ENCODE results near the gene IPO8.
"Not testable (repeated sequence)": the region's sequence is repeated elsewhere in the genome, so short reads cannot be mapped to it uniquely, and the experiment has no call there.

Gene IPO8

DNA sequence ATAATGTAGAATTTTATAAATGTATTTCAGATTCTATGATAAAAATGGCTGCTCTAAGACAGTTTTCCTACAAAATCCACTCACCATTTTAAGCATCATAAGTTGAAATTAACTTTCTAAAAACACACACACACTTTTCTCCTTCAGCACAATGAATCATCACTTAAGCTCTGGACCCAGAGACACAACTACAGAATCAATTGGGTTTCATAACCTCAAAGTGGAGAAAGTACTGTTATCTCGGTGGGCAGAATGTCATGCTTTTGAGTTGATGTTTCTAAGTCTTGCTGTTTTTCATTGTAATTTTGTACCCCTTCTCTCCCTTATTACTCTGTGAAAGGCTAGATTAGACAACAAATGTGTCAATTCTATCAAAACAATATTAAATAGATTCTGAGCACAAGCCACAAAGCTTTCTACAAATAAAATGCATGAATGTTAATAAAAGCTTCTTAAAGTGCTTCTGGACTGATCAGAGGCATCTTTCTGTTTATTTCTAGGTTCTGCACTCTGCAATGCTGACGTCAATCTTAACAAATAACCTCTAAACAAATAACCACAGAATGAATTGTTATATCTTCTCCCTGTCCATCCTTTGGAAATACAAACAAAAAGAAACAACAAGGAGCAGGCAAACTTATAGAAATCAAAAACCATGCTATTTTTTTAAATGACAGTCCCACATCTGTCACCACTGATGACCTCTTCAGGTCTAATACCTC, 8.2 kb downstream of the IPO8 start:
- no peak for DNase-seq (ENCODE audit: low read depth)

DNA sequence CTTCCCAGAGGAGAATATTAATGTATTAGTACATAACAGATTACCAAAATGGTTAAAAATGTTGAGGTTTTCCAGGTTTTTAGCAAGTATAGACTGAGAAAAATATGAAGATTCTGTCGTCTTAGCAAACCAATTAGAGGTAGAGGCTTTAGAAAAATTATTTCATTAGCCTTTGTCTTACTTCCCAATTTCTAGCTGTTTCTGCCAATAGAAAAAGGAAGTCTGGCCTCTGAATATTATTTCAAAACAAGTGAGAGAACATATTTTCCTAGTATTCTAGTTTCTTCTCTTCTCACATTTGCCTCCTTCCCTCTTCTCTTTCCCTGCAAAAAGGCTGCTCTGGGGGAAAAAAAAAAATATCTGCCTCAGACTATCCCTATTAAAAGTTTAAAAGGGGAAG, 16.4 kb downstream of the IPO8 start:
- no peak for DNase-seq (ENCODE audit: low read depth)

DNA sequence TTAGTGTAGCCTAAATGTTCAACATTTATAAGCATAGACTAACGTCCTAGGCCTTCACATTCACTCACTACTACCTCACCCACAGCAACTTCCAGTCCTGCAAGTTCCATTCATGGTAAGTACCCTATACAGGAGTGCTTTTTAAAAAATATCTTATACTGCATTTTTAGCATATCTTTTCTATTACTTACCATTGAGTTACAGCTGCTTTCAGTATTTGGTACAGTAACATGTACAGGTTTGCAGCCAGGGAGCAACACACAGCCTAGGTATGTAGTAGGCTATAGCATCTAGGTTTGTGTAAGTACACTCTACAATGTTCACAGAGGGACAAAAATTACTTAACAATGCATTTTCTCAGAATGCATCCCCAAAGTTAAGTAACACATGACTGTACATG, 17.4 kb downstream of the IPO8 start:
- no peak for DNase-seq (ENCODE audit: low read depth)

DNA sequence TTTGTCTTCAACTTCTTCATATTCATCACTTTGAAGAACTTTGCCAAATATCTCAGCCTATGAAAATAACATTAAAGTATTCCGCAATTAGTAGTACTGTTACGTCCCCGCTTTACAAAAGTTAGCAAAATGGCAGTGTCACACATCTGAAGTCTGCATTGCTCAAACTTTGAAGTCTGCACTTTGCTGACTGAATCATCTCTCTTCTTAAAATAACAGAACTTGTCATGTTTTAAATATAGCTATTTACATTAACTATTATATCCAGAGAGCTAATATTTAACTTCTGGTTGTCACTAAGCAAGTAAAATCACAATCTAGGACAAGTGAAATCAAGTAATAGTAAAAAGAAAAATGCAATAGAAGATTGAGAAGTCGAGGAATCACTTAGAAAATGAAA, 34.5 kb downstream of the IPO8 start:
- no peak for DNase-seq (ENCODE audit: low read depth)

DNA sequence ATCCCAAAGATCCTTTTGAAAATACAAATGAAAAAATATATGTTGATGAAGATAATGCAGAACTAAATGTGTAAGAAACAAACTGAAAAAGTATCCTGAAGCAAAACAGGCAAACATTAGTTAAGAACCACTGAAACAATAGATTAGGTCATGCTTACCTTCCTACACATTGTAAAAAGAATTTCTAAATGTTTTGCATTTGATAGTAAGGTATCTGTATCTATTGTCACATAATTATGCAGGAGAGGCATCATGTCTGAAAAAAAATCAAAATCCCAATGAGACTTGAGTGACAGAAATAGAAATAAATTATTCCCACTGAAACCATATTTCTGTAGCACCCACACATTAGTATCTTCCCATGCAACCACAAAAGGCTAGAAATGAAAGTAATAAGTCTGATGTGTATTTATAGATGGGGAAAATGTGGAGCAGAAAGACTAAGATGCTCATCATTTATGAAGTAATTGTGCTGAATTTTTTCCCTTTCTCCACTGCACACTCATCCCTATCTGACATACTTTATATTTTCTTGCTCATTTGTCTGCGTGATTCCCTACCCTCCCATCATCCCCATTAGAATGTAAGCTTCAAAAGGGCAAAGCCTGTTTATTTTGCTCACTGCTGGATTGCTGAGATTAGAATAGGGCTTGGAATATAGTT, 43.5 kb downstream of the IPO8 start:
- DNase-seq (ENCODE audit: low read depth), result no peak

DNA sequence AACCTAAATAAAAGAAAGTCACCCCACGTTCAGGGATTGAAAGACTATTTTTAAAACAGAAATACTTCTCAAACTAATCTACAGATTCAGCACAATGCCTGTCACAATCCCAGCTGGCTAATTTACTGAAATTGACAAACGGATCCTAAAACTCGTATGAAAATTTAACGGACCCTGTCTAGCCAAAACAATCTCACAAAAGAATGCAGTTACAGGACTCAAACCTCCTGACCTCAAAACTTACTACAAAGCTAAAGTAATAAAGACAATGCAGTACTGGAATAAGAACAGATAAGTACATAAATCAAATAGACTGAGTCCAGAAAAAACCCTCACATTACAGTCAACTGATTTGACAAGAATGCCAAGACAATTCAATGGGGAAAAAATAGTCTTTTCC, 48.8 kb downstream of the IPO8 start:
- DNase-seq (ENCODE audit: low read depth), result no peak

DNA sequence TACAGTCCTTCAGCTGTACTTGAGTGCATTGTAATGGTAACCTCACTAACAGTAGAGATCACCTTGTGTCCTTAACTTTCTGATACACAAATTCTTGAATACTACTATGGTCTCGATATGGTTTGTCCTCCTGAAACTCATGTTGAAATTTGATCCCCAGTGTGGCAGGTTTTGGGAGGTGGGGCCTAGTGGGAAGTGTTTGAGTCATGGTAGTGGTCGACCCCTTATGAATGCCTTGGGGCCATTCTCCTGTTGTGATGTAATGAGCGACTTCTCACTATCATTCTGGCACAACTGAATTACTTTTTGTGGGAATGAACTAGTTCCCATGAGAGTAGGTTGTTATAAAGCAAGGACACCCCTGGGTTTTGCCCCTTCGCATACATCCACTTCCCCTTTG, 52.3 kb downstream of the IPO8 start:
- no peak for DNase-seq (ENCODE audit: low read depth)

DNA sequence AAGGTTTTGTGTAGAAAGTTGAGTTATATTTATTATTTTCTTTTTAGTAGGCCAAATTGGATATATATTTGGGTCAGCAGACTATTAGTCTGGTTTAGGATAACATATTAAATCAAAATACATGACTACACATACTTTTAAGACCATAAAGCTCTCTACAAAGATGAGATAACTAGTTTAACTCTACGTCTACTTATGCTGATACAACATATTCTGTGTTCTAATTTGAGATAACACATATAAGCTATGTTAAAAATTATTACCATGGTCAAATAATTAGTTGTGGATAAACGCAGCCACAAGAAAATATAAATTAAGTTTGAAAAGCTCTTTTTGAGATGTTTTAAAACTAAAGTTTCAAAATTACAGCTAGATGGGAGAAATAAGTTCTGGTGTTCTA, 55.3 kb downstream of the IPO8 start:
- DNase-seq (ENCODE audit: low read depth), result no peak

DNA sequence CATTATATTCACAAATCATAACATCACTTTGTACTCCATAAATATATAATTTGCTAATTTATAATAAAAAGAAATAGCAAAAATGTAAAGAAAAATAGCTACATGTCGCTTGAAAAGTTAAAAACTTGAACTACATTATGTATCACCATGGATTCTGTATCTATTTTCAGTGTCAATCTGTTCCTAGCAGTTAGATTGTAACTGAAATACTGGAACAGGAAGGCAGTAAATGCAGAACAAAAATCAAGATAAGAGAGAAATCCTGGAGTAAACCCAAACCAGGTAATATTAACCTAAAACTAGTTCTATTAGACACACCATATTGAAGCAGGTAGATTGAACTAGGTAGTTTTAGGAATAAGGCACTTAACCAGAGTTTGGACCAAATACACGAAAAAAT, 60.3 kb downstream of the IPO8 start:
- no peak for DNase-seq (ENCODE audit: low read depth)

DNA sequence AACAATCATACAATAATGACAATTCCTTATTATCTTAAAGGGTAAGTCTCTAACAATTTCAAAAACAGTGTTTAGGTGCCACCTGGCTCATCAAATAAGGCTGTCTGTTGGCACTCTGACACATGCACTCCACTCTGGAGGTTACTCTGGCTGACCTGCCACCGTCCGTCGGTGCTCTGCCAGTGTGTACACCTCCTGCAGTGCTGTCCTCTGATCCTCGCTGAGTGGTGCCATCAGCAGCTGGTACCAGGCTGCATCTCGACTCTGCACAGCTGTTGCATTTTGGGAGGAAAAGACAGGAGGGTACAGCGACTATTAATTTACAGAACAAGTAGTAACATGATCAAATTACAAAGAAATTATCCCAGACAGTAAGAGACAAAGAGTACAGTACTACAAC, 63.9 kb downstream of the IPO8 start:
- DNase-seq (ENCODE audit: low read depth), result no peak

DNA sequence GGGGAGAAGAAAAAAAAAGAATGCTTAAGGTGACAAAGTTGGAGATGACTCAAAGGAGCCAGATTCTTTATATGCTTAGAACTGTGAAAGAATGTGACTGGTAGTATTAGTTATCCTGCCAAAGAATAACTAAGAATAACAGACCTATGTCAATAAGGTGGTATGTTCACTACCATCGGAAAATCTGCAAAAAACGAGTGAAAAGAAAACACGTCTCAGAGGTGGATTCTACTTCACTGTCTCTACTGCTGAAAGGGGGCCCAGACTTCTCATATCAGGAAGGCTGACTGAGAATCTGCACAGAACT, 64.7 kb downstream of the IPO8 start:
- no peak for DNase-seq (ENCODE audit: low read depth)

DNA sequence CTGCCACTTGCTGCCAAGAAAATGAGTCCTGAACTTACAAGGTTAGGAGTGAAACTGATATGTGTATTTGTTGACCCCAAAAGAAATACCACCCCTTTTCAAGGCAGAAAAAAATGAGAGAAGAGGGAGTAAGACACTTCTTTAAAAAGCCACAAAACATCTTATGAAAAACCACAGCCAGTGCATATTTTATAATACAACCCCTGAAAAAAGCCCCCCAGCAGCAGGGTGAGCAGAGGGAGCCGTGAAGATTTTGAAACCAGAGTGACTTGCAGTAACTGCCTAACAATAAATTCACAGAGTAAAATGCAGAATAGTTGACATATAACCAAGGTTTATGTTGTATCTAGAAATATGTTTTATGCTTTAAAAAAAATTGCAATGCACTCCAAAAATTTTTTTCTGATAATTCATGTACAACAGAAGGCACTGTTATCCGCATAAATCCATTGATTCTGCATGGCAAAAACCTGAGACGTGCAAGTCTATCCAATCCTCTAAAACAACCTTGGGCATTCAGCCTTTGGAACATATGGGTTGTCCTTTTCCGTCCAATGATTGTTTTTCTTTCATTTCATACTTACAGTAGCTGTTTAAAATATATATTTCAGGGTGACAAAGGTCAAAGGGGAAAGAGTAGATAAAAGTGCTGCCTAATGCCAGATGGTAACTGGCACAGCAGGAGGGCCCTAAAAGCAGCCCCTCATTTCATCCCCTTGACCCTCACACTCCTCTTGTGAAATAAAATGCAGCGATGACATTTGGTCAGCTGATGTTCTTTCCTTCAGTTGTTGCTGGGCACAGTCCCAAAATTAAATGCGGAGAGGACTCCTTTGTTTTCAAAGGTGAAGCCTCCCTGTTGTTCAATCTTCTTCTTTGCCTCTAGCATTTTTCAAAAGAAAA, 65.3 kb downstream of the IPO8 start:
- no peak for DNase-seq (ENCODE audit: low read depth)

DNA sequence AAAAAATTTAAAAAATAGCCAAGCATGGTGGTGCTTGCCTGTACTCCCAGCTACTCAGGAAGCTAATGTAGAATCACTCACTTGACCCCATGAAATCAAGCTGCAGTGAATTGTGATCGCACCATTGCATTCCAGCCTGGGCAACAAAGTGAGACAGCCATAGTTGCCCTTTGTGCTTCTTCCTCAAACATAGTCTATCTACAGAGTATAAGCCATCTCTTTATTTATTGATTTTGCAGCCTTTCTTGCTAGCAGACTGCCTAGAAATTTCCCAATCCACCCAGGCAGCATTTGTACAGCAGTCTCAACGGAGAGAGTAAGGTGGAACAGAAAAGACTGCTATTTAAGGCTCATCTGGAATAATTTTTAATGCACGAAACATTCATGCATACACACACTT, 68.8 kb downstream of the IPO8 start:
- no peak for DNase-seq (ENCODE audit: low read depth)

DNA sequence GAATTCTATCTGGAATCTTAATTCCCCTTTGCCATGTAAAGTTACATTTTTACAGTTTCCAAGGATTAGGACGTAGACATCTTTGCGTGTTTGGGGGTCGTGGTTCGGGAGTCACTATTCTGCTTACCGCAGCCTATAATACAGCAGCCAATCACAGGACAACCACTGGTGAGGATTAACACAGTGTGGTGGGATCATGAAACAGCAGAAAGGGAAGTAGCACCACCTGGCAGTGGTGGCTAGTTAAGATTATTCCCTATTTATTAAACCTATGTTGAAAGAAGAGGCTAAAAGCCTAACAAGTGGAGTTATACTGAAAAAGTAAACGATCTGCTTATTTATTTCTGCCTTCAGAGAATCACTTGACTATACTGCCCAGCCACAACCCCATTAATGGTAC, 71.7 kb downstream of the IPO8 start:
- no peak for DNase-seq (ENCODE audit: low read depth)

DNA sequence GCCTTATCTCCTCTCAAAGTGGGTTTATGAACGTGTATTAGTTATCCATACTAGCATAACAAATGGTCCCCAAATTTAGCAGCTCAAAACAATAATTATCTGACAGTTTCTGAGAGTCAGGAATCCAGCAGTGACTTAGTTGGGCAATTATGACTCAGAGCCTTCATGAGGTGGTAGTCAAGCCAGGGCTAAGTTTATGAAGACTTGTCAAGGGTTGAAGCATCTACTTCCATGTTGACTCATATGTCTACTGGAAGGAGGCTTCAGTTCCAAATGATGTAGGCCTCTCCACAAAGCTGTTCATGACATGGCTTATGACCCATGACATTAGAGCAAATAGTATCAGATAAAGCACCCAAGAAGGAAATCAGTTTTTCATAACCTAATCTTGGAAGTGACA, 73.2 kb downstream of the IPO8 start:
- DNase-seq (ENCODE audit: low read depth), result no peak

DNA sequence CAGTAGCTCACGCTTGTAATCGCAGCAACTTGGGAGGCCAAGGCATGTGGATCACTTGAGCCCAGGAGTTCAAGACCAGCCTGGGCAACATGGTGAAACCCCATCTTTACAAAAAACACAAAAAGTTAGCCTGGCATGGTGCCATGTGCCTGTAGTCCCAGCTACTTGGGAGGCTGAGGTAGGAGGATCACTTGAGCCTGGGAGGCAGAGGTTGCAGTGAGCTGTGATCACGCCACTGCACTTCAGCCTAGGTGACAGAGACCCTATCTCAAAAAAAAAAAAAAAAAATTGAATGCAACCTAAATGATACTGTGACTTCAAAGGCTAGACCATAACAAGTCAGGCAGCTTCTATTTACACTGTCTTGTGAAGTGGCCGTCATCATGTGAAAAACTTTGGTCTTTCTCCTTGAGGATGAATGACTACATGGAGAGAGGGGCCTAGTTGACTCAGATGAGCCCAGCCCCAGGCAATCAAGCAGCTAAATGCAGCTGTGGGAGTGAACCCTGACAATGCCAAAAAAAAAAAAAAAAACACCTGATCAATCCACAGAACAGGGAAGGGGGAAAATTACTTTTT, 73.9 kb downstream of the IPO8 start:
- DNase-seq (ENCODE audit: low read depth), result not testable (repeated sequence)

DNA sequence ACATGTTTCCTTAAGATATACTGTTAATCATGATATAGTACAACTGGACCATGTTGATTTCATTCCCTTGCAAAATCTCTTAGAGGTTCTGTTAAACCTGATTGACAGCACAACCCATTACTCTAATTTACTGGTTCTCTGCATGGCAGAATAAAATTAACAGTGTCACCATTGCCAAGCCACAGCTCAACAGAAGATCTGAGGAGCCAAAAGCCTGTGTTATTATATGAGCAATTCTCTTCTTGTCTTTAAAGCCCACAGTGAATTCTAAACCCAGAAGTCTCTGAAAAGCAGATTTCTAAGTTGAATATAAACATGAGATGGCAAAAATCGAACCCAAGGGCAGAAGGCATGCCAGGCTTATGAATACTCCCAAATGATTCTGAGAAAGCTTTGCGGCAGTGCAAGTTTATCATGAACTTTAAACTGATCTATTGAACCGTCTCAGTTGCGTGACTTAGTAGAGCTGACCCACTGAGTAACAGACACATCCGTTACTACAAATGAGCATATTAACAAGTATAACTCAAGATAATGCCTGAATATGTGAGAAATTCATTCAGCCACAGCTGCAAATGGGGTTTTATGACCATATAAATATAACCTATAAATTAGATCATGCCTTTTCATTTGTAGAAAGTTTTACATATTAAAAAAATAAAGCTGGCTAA, 78.2 kb downstream of the IPO8 start:
- DNase-seq (ENCODE audit: low read depth), result no peak

DNA sequence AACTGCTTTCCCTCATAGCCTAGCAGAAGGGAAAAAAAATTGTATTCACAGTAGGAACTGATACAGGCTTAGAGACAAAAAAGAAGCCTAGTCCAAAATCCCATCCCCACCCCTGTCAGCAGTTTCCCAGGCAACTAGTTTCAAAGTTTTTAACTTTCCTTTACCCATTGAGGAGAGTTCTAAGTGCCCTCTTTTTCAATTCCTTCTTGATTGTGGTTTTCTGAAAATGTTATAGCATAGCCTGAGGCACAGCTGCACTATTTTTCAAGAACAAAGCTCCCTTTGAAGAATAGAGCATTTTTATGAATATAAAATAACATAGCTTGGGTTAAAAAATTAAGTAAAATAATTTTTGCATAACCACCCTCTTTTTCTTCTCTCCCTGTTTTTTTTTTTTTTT, 81.6 kb downstream of the IPO8 start:
- DNase-seq (ENCODE audit: low read depth), result no peak

DNA sequence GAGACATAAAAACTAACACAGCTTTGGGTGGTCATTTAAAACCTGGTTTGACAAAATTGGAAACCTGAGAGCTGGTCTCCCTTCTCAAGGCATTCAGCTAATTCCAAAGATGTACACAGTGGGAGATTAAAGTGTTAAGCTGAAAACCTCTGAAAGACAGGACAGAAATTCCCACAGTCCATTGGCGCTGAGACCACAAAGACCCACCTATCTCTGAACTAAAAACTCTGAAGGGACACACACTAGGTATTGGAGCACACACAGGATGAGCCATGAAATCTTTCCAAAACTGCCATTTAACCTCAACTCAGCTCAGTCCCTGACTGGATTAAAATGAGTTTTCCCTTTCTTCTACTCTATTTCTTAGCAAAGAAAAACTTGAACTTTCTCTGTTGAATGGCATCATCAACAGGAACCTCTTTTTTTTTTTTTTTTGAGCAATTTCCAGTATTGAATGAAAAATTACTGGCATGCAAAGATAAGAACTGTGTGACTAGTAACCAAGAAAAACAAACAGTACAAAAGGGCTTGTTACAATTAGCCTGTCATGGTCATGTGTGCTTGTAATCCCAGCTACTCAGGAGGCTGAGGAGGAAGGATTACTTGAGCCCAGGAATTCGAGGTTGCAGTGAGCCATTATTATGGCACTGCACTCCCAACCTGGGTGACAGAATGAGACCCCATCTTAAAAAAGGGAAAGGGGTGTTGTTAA, 82.4 kb downstream of the IPO8 start:
- peak; percentile 40 for DNase-seq (ENCODE audit: low read depth)

DNA sequence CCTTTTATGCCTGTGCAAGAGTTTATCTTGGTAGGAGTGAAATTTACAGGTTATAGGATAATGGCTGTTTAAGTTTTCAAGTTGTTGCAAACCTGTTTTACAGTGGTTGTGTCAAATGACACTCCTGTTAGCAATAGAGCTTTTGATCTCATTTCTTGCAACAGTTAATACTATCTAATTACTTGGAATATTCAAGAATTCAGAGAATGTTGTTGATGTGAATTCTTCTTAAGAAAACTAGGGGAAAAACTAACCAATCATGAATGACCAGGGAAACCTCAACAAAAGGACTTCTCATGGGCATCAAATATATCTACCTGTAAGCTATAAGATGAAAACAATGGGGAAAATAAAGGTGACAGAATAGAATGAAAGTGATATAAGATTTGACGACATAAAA, 85.0 kb downstream of the IPO8 start:
- DNase-seq (ENCODE audit: low read depth), result no peak

DNA sequence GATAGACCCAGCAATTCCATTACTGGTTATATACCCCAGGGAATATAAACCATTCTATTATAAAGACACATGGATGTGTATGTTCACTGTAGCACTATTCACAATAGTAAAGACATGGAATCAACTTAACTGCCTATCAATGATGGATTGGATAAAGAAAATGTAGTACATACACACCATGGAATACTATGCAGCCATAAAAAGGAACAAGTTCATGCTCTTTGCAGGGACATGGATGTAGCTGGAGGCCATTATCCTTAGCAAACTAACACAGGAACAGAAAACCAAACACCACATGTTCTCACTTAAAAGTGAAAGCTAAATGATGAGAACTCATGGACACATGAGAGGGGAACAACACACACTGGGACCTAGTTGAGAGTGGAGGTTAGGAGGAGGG, 85.8 kb downstream of the IPO8 start:
- DNase-seq (ENCODE audit: low read depth), result not testable (repeated sequence)

DNA sequence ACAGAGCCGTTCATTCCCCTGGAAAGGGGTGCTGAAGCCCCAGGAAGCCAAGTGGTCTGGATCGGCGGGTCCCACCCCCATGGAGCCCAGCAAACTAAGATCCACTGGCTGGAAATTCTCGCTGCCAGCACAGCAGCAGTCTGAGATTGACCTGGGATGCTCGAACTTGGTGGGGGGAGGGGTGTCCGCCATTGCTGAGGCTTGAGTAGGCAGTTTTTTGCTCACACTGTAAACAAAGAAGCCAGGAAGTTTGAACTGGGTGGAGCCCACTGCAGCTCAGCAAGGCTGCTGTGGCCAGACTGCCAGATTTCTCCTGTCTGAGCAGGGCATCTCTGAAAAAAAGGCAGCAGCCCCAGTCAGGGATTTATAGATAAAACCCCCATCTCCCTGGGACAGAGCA, 91.4 kb downstream of the IPO8 start:
- not testable (repeated sequence) for DNase-seq (ENCODE audit: low read depth)
